IMR-90 (cell line): Measurements from ENCODE around the gene BTNL8. TPM values are rescaled to one million over a fixed set of nuclear protein-coding genes. Genes with fewer than 3 reads are reported as not detected.

Experiments
- ATAC-seq: fragments of 200-7000 bp; cut with Tn5 transposase; 2 replicates; pipeline ENCODE4 v1.9.1; 2020; ENCODE audit warnings: low read depth, mild to moderate bottlenecking, moderate library complexity
- BruUV-seq: library from RNA; stranded (reverse); fragments of 400-500 nt; replicated peaks from 2 replicates; lab custom pipeline; 2021; lab: Mats Ljungman, UMichigan
- CTCF ChIA-PET: fragments of 300-600 bp; formaldehyde crosslinking; extraction: SDS; loops from one replicate; lab custom pipeline; 2021; ENCODE audit warnings: antibody characterized with exemption; lab: Yijun Ruan, JAX
- POLR2A ChIA-PET: fragments of 300-600 bp; sonication (Branson Sonifier 250); formaldehyde crosslinking; loops from one replicate; lab custom pipeline; 2022; ENCODE audit warnings: antibody characterized with exemption; ENCODE audit not compliant: unreplicated experiment; lab: Charles Lee
- DNase-seq: peaks from one replicate; pipeline ENCODE4 v3.0.0; 2013
- H2AFZ ChIP-seq: replicated peaks from 2 replicates; pipeline ENCODE3; 2013; ENCODE audit warnings: low read length, mild to moderate bottlenecking; ENCODE audit not compliant: poor library complexity
- H2AK5ac ChIP-seq: 2 replicates; pipeline ENCODE4 v1.6.1; 2013; ENCODE audit warnings: low read depth, low read length, inconsistent platforms
- H2AK9ac ChIP-seq: replicated peaks from 2 replicates; pipeline ENCODE3; 2013; ENCODE audit warnings: mild to moderate bottlenecking, low read depth, low read length, moderate library complexity; ENCODE audit not compliant: poor library complexity
- H2BK120ac ChIP-seq: 2 replicates; pipeline ENCODE4 v1.6.1; 2013; ENCODE audit warnings: low read depth, low read length, inconsistent platforms
- H2BK15ac ChIP-seq: 3 replicates; pipeline ENCODE4 v1.6.1; 2013; ENCODE audit warnings: low read depth, low read length, inconsistent platforms
- H2BK20ac ChIP-seq: 2 replicates; pipeline ENCODE4 v1.6.1; 2013; ENCODE audit warnings: low read depth, mild to moderate bottlenecking, inconsistent platforms, low read length, moderate library complexity
- H2BK5ac ChIP-seq: 2 replicates; pipeline ENCODE4 v1.6.1; 2013; ENCODE audit warnings: mild to moderate bottlenecking, low read depth, low read length, inconsistent platforms; ENCODE audit not compliant: poor library complexity, severe bottlenecking
- H3K14ac ChIP-seq: replicated peaks from 2 replicates; pipeline ENCODE4 v1.6.1; 2013; ENCODE audit warnings: low read depth, low read length, inconsistent platforms
- H3K18ac ChIP-seq: 2 replicates; pipeline ENCODE4 v1.6.1; 2013; ENCODE audit warnings: low read depth, low read length, control low read depth
- H3K23ac ChIP-seq: 2 replicates; pipeline ENCODE4 v1.6.1; 2013; ENCODE audit warnings: low read depth, low read length, inconsistent platforms
- H3K27ac ChIP-seq: 2 replicates; pipeline ENCODE4 v1.5.1; 2013; ENCODE audit warnings: mild to moderate bottlenecking, control low read depth, low read length; ENCODE audit not compliant: insufficient read depth
- H3K27me3 ChIP-seq: 2 replicates; pipeline ENCODE4 v1.6.1; 2013; ENCODE audit warnings: low read length; ENCODE audit not compliant: control insufficient read depth, insufficient read depth
- H3K36me3 ChIP-seq: 2 replicates; pipeline ENCODE4 v1.6.1; 2013; ENCODE audit warnings: low read length, mixed read lengths; ENCODE audit not compliant: control insufficient read depth, insufficient read depth
- H3K4ac ChIP-seq: 2 replicates; pipeline ENCODE4 v1.6.1; 2013; ENCODE audit warnings: low read depth, low read length, inconsistent platforms
- H3K4me1 ChIP-seq: 2 replicates; pipeline ENCODE4 v1.6.1; 2013; ENCODE audit warnings: low read length, mixed read lengths; ENCODE audit not compliant: control insufficient read depth, insufficient read depth
- H3K4me2 ChIP-seq: 2 replicates; pipeline ENCODE4 v1.6.1; 2013; ENCODE audit warnings: low read depth, mild to moderate bottlenecking, control low read depth, low read length, moderate library complexity
- H3K4me3 ChIP-seq: 2 replicates; pipeline ENCODE4 v1.5.1; 2013; ENCODE audit warnings: low read depth, mild to moderate bottlenecking, control low read depth, low read length, moderate library complexity; ENCODE audit not compliant: insufficient read depth
- H3K56ac ChIP-seq: 2 replicates; pipeline ENCODE4 v1.6.1; 2013; ENCODE audit warnings: low read length, inconsistent platforms; ENCODE audit not compliant: insufficient read depth; ENCODE audit errors: extremely low read depth
- H3K79me1 ChIP-seq, 2 experiments: 2 replicates each; pipeline ENCODE4 v1.6.1; 2013; ENCODE audit warnings: low read length in 2 of 2, inconsistent platforms in 1 of 2, low read depth in 1 of 2
- H3K9ac ChIP-seq: 2 replicates; pipeline ENCODE4 v1.6.1; 2013; ENCODE audit warnings: low read depth, low read length, control low read depth
- H3K9me1 ChIP-seq: 2 replicates; pipeline ENCODE4 v1.6.1; 2013; ENCODE audit warnings: low read length, inconsistent platforms; ENCODE audit not compliant: insufficient read depth
- H3K9me3 ChIP-seq: 2 replicates; pipeline ENCODE4 v1.6.1; 2013; ENCODE audit warnings: low read length; ENCODE audit not compliant: control insufficient read depth, insufficient read depth
- H4K20me1 ChIP-seq: 2 replicates; pipeline ENCODE4 v1.6.1; 2013; ENCODE audit warnings: low read length, inconsistent platforms; ENCODE audit not compliant: insufficient read depth
- H4K5ac ChIP-seq: 2 replicates; pipeline ENCODE4 v1.6.1; 2013; ENCODE audit warnings: mild to moderate bottlenecking, low read depth, low read length, control low read depth
- H4K8ac ChIP-seq, 2 experiments: 2 replicates each; pipeline ENCODE4 v1.6.1; 2013; ENCODE audit warnings: low read depth in 2 of 2, low read length in 2 of 2, control low read depth in 1 of 2, inconsistent platforms in 1 of 2
- H4K91ac ChIP-seq: 2 replicates; pipeline ENCODE4 v1.6.1; 2013; ENCODE audit warnings: low read depth, low read length, inconsistent platforms; ENCODE audit not compliant: insufficient read depth
- BHLHE40 ChIP-seq: fragments of 150-350 bp; IDR thresholded peaks from 2 replicates; pipeline ENCODE4 v1.6.1; 2016; ENCODE audit warnings: mild to moderate bottlenecking, low read depth, low read length
- FOS ChIP-seq: fragments of 150-350 bp; IDR thresholded peaks from 2 replicates; pipeline ENCODE4 v1.6.1; 2016; ENCODE audit warnings: low read depth, low read length
- MAFK ChIP-seq: IDR thresholded peaks from 2 replicates; pipeline ENCODE4 v1.6.1; 2012; ENCODE audit warnings: low read depth, low read length, improper control_type of control experiment
- MAZ ChIP-seq: IDR thresholded peaks from 2 replicates; pipeline ENCODE4 v1.6.1; 2012; ENCODE audit warnings: low read depth, mild to moderate bottlenecking, low read length, improper control_type of control experiment, moderate library complexity, borderline replicate concordance
- MXI1 ChIP-seq: IDR thresholded peaks from 2 replicates; pipeline ENCODE4 v1.6.1; 2012; ENCODE audit warnings: low read depth, mild to moderate bottlenecking, low read length, moderate library complexity, borderline replicate concordance
- SMC3 ChIP-seq: fragments of 150-350 bp; IDR thresholded peaks from 2 replicates; pipeline ENCODE4 v1.6.1; 2016; ENCODE audit warnings: low read depth, mild to moderate bottlenecking, antibody characterized with exemption, low read length, moderate library complexity
- WGBS, 2 experiments: methylation state at CpG; one replicate each; pipeline versions ENCODE4 v1.1.5 to v1.1.7; 2013; ENCODE audit warnings: missing lambda C conversion rate in 2 of 2; ENCODE audit not compliant: insufficient read length in 1 of 2; ENCODE audit errors: extremely low coverage in 2 of 2; 5-methylcytosine and 5-hydroxymethylcytosine counted together
- dilution Hi-C: fragments of 300-500 bp; cut with HindIII; formaldehyde crosslinking; loops from one replicate; pipeline ENCODE4 v1.14.3; 2018; ENCODE audit warnings: low sequenced_read_pairs; ENCODE audit not compliant: unreplicated experiment
- in situ Hi-C: fragments of 300-500 bp; cut with MboI; formaldehyde crosslinking; loops from 3 replicates; pipeline ENCODE4 v1.14.3; 2019; ENCODE audit warnings: low sequenced_read_pairs, inconsistent platforms, mixed read lengths
- intact Hi-C: fragments of 100-400 bp; cut with micrococcal nuclease; formaldehyde crosslinking; loops from 2 replicates; pipeline ENCODE4 v1.10.0; 2022
- polyA plus RNA-seq, 3 experiments: library from polyadenylated mRNA; depleted of rRNA; stranded (reverse); fragments of >200 nt; gene quantifications; 2 replicates each; pipeline ENCODE4 v1.2.3, GENCODE V29; 2012; ENCODE audit warnings: low replicate concordance in 1 of 3
- total RNA-seq: library from RNA; depleted of rRNA; stranded (reverse); fragments of >200 nt; gene quantifications from 2 replicates; pipeline ENCODE4 v1.2.3, GENCODE V29; 2012

Gene BTNL8
- total and polyA plus RNA-seq, 2 of the 4 experiments (the other 2 are of a cell fraction), result not detected

DNA sequence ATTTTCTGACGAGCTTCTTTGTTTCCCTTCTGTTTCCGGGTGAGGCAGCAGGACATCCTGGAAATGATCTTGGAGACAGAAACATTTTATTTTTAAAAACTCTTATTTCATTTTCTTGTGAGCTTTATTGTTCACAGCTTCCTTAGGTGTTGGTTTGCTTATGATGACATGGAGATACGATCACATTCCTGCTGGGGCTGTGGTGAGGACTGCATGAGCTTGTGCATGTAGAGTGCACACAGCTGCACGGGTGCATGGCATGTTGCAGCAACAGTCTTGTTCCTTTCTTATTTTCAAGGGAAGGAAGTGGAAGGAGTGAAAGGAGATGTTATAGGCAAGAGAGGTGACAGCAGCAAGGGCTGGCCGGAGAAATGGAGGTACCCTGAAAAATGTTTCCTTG, 1.2 kb downstream of the BTNL8 start:
- Histone ChIP-seq H3K4me3 (no peak overlapping the region), H3K4ac (no peak overlapping the region), H3K4me2 (no peak overlapping the region), H3K79me1 (no peaks in the 10 kb centered on the region), H3K36me3 (no peaks in the 10 kb centered on the region), H2BK20ac (no peak overlapping the region), H3K9ac (no peak overlapping the region), H2AFZ (no peak overlapping the region), H2BK15ac (no peak overlapping the region), H3K27me3 (no peaks in the 10 kb centered on the region), H3K27ac (no peak overlapping the region), H3K56ac (no peak overlapping the region), H2BK5ac (no peak overlapping the region), H2AK5ac (no peak overlapping the region), H3K9me3 (peaks cover 5% of the 10 kb centered on the region; the same call in 1 of the 2 replicates), H4K5ac (no peak overlapping the region), H3K23ac (no peak overlapping the region), H3K4me1 (no peaks in the 10 kb centered on the region), H4K91ac (no peak overlapping the region), H3K14ac (no peak overlapping the region), H2AK9ac (no peak overlapping the region), H4K8ac (no peak overlapping the region), H3K9me1 (no peaks in the 10 kb centered on the region), H3K18ac (no peak overlapping the region), H2BK120ac (no peak overlapping the region), H4K20me1 (no peaks in the 10 kb centered on the region)
- no CpG with 5 or more reads among the region's 5 CpGs for WGBS, 2 experiments
- DNase-seq, result no peak
- in situ Hi-C loops (no loop called here), dilution Hi-C loops (no loop called here), intact Hi-C loops (no loop called here)
- ChIA-PET CTCF (no interaction called here), POLR2A (no interaction called here)
- ATAC-seq, result no peak
- no peak for TF ChIP-seq BHLHE40
- no peak for TF ChIP-seq SMC3
- TF ChIP-seq MXI1, result no peak
- no peak for TF ChIP-seq MAFK
- TF ChIP-seq FOS, result no peak
- TF ChIP-seq MAZ, result no peak
- BruUV-seq, result no TSS peak
